GM23338 (cell line): Measurements from ENCODE around the gene MINDY4. TPM values are rescaled to one million over a fixed set of nuclear protein-coding genes. Genes with fewer than 3 reads are reported as not detected.

Experiments
- ATAC-seq: fragments of 200-7000 bp; cut with Tn5 transposase; 3 replicates; pipeline ENCODE4 v1.9.1; 2020
- DNase-seq: peaks from one replicate; pipeline ENCODE4 v3.0.0-alpha.2; 2015; ENCODE audit warnings: low spot score
- H2AFZ ChIP-seq: fragments of 200-600 bp; sonication (generic); 2 replicates; pipeline ENCODE4 v1.8.0; 2016; ENCODE audit warnings: antibody characterized with exemption, mild to moderate bottlenecking, moderate library complexity
- H3F3A ChIP-seq: fragments of 200-600 bp; sonication (generic); replicated peaks from 2 replicates; pipeline ENCODE4 v1.8.0; 2017; ENCODE audit warnings: antibody characterized with exemption, mixed run types, low read depth
- H3K27ac ChIP-seq: fragments of 200-600 bp; sonication (generic); 2 replicates; pipeline ENCODE4 v1.6.1; 2016; ENCODE audit warnings: low read depth
- H3K27me3 ChIP-seq: fragments of 200-600 bp; sonication (generic); 2 replicates; pipeline ENCODE4 v1.8.0; 2016; ENCODE audit warnings: mild to moderate bottlenecking, mixed run types, moderate library complexity; ENCODE audit not compliant: insufficient read depth
- H3K36me3 ChIP-seq: fragments of 200-600 bp; sonication (generic); 2 replicates; pipeline ENCODE4 v1.8.0; 2016; ENCODE audit warnings: mild to moderate bottlenecking; ENCODE audit not compliant: insufficient read depth
- H3K4me1 ChIP-seq: fragments of 200-600 bp; sonication (generic); 2 replicates; pipeline ENCODE4 v1.8.0; 2016; ENCODE audit warnings: mild to moderate bottlenecking, moderate library complexity; ENCODE audit not compliant: insufficient read depth
- H3K4me2 ChIP-seq: fragments of 200-600 bp; sonication (generic); 2 replicates; pipeline ENCODE4 v1.7.1; 2017; ENCODE audit warnings: mixed run types
- H3K4me3 ChIP-seq: fragments of 200-600 bp; sonication (generic); 2 replicates; pipeline ENCODE4 v1.6.1; 2016; ENCODE audit warnings: mixed run types
- H3K79me2 ChIP-seq: fragments of 200-600 bp; sonication (generic); replicated peaks from 2 replicates; pipeline ENCODE4 v1.8.0; 2017; ENCODE audit warnings: mild to moderate bottlenecking; ENCODE audit not compliant: insufficient read depth
- H3K9me2 ChIP-seq: fragments of 200-600 bp; sonication (generic); 2 replicates; pipeline ENCODE4 v1.8.0; 2017; ENCODE audit not compliant: insufficient read depth
- H4K20me1 ChIP-seq: fragments of 200-600 bp; sonication (generic); replicated peaks from 2 replicates; pipeline ENCODE4 v1.8.0; 2017; ENCODE audit warnings: mild to moderate bottlenecking; ENCODE audit not compliant: insufficient read depth
- H3K27ac Mint-ChIP-seq: 2 replicates; pipeline ENCODE4 v1.8.0; 2020; ENCODE audit warnings: inconsistent platforms, mild to moderate bottlenecking, moderate library complexity, mixed read lengths
- H3K27me3 Mint-ChIP-seq: 3 replicates; pipeline ENCODE4 v1.8.0; 2022; ENCODE audit warnings: low read depth, mild to moderate bottlenecking, moderate library complexity, mixed read lengths, inconsistent platforms; ENCODE audit not compliant: insufficient read depth, poor library complexity
- H3K36me3 Mint-ChIP-seq: 3 replicates; pipeline ENCODE4 v1.8.0; 2021; ENCODE audit warnings: low read depth, mild to moderate bottlenecking, inconsistent platforms, moderate library complexity, mixed read lengths
- H3K4me1 Mint-ChIP-seq: 3 replicates; pipeline ENCODE4 v1.8.0; 2020; ENCODE audit warnings: mild to moderate bottlenecking, inconsistent platforms, mixed read lengths
- H3K4me3 Mint-ChIP-seq: 3 replicates; pipeline ENCODE4 v1.8.0; 2021; ENCODE audit warnings: moderate library complexity, mild to moderate bottlenecking, inconsistent platforms, mixed read lengths
- H3K9me3 Mint-ChIP-seq: 3 replicates; pipeline ENCODE4 v1.8.0; 2020; ENCODE audit warnings: moderate library complexity, mild to moderate bottlenecking, inconsistent platforms, mixed read lengths
- EZH2 ChIP-seq: fragments of 200-600 bp; sonication (generic); IDR thresholded peaks from one replicate; pipeline ENCODE4 v1.8.0; 2017; ENCODE audit warnings: antibody characterized with exemption, mild to moderate bottlenecking, low read depth; ENCODE audit not compliant: unreplicated experiment
- ZNF462 ChIP-seq: fragments of 250-450 bp; sonication (Bioruptor Pico); IDR thresholded peaks from 2 replicates; pipeline ENCODE4 v1.5.0; 2020; ENCODE audit warnings: mild to moderate bottlenecking, moderate library complexity
- polyA plus RNA-seq: library from polyadenylated mRNA; unstranded; fragments of >200 nt; fragmentation: Nextera tagmentation; extraction: Ambion mirVana; gene quantifications from 2 replicates; pipeline ENCODE4 v1.2.1, GENCODE V29; 2016
- total RNA-seq: library from RNA; depleted of rRNA; stranded (reverse); fragments of >200 nt; shearing (Covaris generic); gene quantifications from 2 replicates; pipeline ENCODE4 v1.2.3, GENCODE V29; 2014
- TF ChIP-seq, protein P1 (sequence below), 2 experiments: fragments of 200-600 bp in 1 of 2; sonication (generic) in 1 of 2; conservative IDR thresholded peaks; 2 replicates each; pipeline versions ENCODE4 v1.5.1 to v1.6.1; 2016 to 2017; ENCODE audit warnings: antibody characterized with exemption in 2 of 2, low read depth in 2 of 2, mild to moderate bottlenecking in 2 of 2, moderate library complexity in 1 of 2

Gene MINDY4
- total and polyA plus RNA-seq, 2 experiments from 2014 or later: 1.7 to 4.4 TPM

DNA sequence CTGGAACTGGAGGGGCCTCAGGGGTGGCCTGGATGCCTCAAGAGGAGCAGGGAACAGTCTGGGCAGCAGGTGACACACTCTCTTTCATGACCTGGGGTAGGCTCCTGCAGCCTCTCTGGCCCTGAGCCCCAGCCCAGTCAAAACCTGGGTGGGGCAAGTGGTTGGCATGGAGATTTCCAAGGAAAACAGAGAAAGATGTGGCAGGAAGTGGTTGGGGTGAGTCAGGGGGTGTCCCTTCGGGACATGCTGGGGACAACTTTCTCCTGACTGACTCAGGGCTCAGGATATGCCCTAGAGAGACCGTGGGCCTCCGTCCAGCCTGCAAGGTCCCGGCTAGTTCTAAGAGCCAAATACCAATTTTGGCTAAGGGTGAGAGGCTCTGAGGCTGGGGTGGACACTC lies 143.4 kb downstream of the MINDY4 start:
- Histone ChIP-seq H3F3A (no peaks in the 10 kb centered on the region), H3K4me3 (no peak overlapping the region), H3K79me2 (no peaks in the 10 kb centered on the region), H3K27me3 (no peaks in the 10 kb centered on the region), H3K36me3 (no peaks in the 10 kb centered on the region), H3K4me1 (no peaks in the 10 kb centered on the region), H3K4me2 (no peak overlapping the region), H3K27ac (no peak overlapping the region), H3K9me2 (no peaks in the 10 kb centered on the region), H4K20me1 (no peaks in the 10 kb centered on the region), H2AFZ (no peak overlapping the region)
- Mint-ChIP-seq H3K9me3 (no peaks in the 10 kb centered on the region), H3K4me1 (peaks cover 31% of the 10 kb centered on the region), H3K36me3 (no peaks in the 10 kb centered on the region; the same call in 2 of the 3 replicates), H3K27me3 (peaks cover 9% of the 10 kb centered on the region), H3K4me3 (no peak overlapping the region), H3K27ac (no peak overlapping the region)
- ATAC-seq: no peak
- no peak for TF ChIP-seq ZNF462 (CRISPR knock-in tag)
- TF ChIP-seq, protein P1, sequence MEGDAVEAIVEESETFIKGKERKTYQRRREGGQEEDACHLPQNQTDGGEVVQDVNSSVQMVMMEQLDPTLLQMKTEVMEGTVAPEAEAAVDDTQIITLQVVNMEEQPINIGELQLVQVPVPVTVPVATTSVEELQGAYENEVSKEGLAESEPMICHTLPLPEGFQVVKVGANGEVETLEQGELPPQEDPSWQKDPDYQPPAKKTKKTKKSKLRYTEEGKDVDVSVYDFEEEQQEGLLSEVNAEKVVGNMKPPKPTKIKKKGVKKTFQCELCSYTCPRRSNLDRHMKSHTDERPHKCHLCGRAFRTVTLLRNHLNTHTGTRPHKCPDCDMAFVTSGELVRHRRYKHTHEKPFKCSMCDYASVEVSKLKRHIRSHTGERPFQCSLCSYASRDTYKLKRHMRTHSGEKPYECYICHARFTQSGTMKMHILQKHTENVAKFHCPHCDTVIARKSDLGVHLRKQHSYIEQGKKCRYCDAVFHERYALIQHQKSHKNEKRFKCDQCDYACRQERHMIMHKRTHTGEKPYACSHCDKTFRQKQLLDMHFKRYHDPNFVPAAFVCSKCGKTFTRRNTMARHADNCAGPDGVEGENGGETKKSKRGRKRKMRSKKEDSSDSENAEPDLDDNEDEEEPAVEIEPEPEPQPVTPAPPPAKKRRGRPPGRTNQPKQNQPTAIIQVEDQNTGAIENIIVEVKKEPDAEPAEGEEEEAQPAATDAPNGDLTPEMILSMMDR (conservative IDR thresholded peaks at IDR 0.05; ENCODE audit: low read depth in 2 of 2): no peak
- no peak for TF ChIP-seq EZH2
- DNase-seq: no peak
